Measurements from ENCODE around the gene TNK1. TPM values are rescaled to one million over a fixed set of nuclear protein-coding genes. Genes with fewer than 3 reads are reported as not detected.

Gene TNK1
- total and polyA plus RNA-seq, 2 of the 8 experiments (the other 6 are each of a cell fraction or from before 2014, with no cell fraction given): 7.6 to 9.5 TPM

GRCh38 chr17:7409716-7410115 lies 28.8 kb downstream of the TNK1 start:
- FAIRE-seq: no peak
- TF ChIP-seq NANOG (IDR thresholded peaks at IDR 0.05; ENCODE audit: insufficient read depth, low read depth, low read length, poor library complexity, severe bottlenecking) (no peak), HDAC6 (IDR thresholded peaks at IDR 0.05; ENCODE audit: low read depth, low read length) (no peak), TAF7 (optimal IDR thresholded peaks at IDR 0.05; ENCODE audit: borderline replicate concordance, low read depth, low read length) (no peak), TEAD4 (IDR thresholded peaks at IDR 0.05; ENCODE audit: low read depth, low read length) (no peak), TCF12 (IDR thresholded peaks at IDR 0.05; ENCODE audit: low read depth, low read length) (no peak), JUN (IDR thresholded peaks at IDR 0.05; ENCODE audit: low read depth, low read length) (no peak)

More at GRCh38 chr17:7409716-7410115, 28.8 kb downstream of the TNK1 start:
- no peaks in the 10 kb centered on the region for H3K9me3 ChIP-seq (ENCODE audit: insufficient read depth in 2 of 2, low read depth in 1 of 2, low read length in 1 of 2)
- H2BK20ac ChIP-seq (ENCODE audit: low read length): no peak overlapping the region
- no peak overlapping the region for H2BK12ac ChIP-seq (ENCODE audit: low read depth, low read length)
- H4K5ac ChIP-seq (ENCODE audit: insufficient read length, low read depth, low read length): no peak overlapping the region
- H4K91ac ChIP-seq (replicated peaks; ENCODE audit: insufficient read length, low read length): no peak overlapping the region
- H3K4ac ChIP-seq (replicated peaks; ENCODE audit: insufficient read length, low read depth, low read length): no peak overlapping the region
- peaks cover 13% of the 10 kb centered on the region; the same call in 1 of the 2 replicates for H3K23me2 ChIP-seq (ENCODE audit: low read depth, low read length)
- CTCF ChIA-PET (ENCODE audit: partially characterized antibody): interaction anchor here (1.2 to 1.6 kb wide), 2 partner anchors 26 to 54 kb away, joined by 3 to 4 read pairs; no protein-coding TSS in a partner anchor
- H3K23ac ChIP-seq (ENCODE audit: insufficient read length): no peak overlapping the region
- no peak overlapping the region for H3K4me2 ChIP-seq (ENCODE audit: insufficient read depth in 1 of 2, low read depth in 2 of 2, low read length in 2 of 2)
- H3K56ac ChIP-seq (replicated peaks; ENCODE audit: insufficient read length, low read depth, low read length): no peak overlapping the region
- no peak overlapping the region for H3K9ac ChIP-seq (replicated peaks in 1 of 4; ENCODE audit: extremely low read depth in 1 of 4, low read depth in 3 of 4, low read length in 3 of 4)
- peaks cover 2 to 24% (median 17%) of the 10 kb centered on the region in 4 experiments; a peak in 5 of 8 replicates for H3K36me3 ChIP-seq (ENCODE audit: control insufficient read depth in 2 of 4, insufficient read depth in 4 of 4, low read length in 3 of 4)
- 94% methylated on average over 6 of the region's 6 CpGs; no CpG with 5 or more reads in 1 of the 2 experiments for WGBS, 2 experiments (ENCODE audit: extremely low coverage in 1 of 2, insufficient coverage in 1 of 2, insufficient read length in 1 of 2, insufficient replicate concordance in 2 of 2, low coverage in 1 of 2, low lambda C conversion rate in 2 of 2, missing lambda C conversion rate in 1 of 2)
- H2AFZ ChIP-seq (ENCODE audit: low read length): no peak overlapping the region
- no peak overlapping the region for H2BK15ac ChIP-seq (ENCODE audit: low read length)
- H3K18ac ChIP-seq (ENCODE audit: extremely low read depth, low read length): no peak overlapping the region
- no peak overlapping the region for H3K4me3 ChIP-seq (ENCODE audit: extremely low read depth in 1 of 4, insufficient read depth in 2 of 4, low read depth in 3 of 4, low read length in 4 of 4)
- H3K79me1 ChIP-seq (ENCODE audit: low read depth, low read length): peaks cover 4% of the 10 kb centered on the region; the same call in 1 of the 2 replicates
- no peak overlapping the region for H2AK5ac ChIP-seq (ENCODE audit: low read depth, low read length)
- POLR2A ChIA-PET (ENCODE audit: partially characterized antibody): interaction anchor here (0.9 to 8.2 kb wide), 9 partner anchors 10 to 176 kb away, joined by 3 to 66 read pairs (median 3); partner anchors contain the start of genes FGF11, POLR2A, TMEM102 and TNK1
- H3K27ac ChIP-seq (ENCODE audit: low read depth, low read length): no peak overlapping the region
- H4K20me1 ChIP-seq (replicated peaks in 1 of 2; ENCODE audit: control insufficient read depth in 1 of 2, insufficient read depth in 2 of 2, low read length in 2 of 2): peaks cover 0 to 20% of the 10 kb centered on the region in 2 experiments
- no peak overlapping the region for H4K8ac ChIP-seq (ENCODE audit: extremely low read depth, insufficient read depth, low read length)
- H2BK120ac ChIP-seq (replicated peaks; ENCODE audit: low read depth, low read length): no peak overlapping the region
- no peaks in the 10 kb centered on the region; a peak in 1 of 7 replicates for H3K27me3 ChIP-seq (replicated peaks in 1 of 4; ENCODE audit: control insufficient read depth in 3 of 4, extremely low read depth in 1 of 4, insufficient read depth in 3 of 4, low read length in 3 of 4)
- DNase-seq (ENCODE audit: low read depth in 1 of 2, low spot score in 2 of 2): no peak
- H3K14ac ChIP-seq (ENCODE audit: insufficient read length): no peak overlapping the region
- H2BK5ac ChIP-seq (ENCODE audit: low read depth, low read length): no peak overlapping the region
- H3K4me1 ChIP-seq (replicated peaks in 1 of 4; ENCODE audit: control insufficient read depth in 3 of 4, insufficient read depth in 4 of 4, low read length in 3 of 4): peaks cover 0 to 19% (median 11%) of the 10 kb centered on the region in 4 experiments; a peak in 5 of 7 replicates
- H3K79me2 ChIP-seq (ENCODE audit: control insufficient read depth in 1 of 2, insufficient read depth in 2 of 2, low read length in 2 of 2): peaks cover 0 to 5% of the 10 kb centered on the region in 2 experiments; a peak in 1 of 4 replicates
